ENCODE results near the gene ZFPL1. TPM values are rescaled to one million over a fixed set of nuclear protein-coding genes. Genes with fewer than 3 reads are reported as not detected.

The ZFPL1 gene
- total RNA-seq, 4 donors from 2014 or later = 28.3 to 74.4 (median 49.3) TPM

DNA sequence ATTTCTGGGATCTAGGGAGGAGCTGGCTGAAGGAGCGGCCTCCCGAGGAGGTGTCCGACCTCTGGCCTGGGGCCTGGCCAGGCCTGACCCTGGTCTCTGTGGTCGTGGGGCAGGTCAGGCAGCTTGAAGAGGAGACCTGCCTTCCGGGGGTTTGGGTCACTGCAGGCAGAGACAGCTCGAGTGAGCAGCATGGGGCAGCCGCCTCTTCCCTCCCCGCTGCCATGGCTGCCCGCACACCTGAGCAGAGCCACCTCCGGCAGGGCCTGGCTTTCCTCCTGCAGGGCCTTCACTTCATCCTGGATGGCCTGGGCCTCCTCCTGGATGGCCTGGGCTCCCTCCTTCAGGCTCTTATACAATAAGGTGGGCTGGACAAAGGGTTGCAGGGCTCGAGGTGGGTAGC, 17.7 kb upstream of the ZFPL1 start:
- TF ChIP-seq, protein P1, sequence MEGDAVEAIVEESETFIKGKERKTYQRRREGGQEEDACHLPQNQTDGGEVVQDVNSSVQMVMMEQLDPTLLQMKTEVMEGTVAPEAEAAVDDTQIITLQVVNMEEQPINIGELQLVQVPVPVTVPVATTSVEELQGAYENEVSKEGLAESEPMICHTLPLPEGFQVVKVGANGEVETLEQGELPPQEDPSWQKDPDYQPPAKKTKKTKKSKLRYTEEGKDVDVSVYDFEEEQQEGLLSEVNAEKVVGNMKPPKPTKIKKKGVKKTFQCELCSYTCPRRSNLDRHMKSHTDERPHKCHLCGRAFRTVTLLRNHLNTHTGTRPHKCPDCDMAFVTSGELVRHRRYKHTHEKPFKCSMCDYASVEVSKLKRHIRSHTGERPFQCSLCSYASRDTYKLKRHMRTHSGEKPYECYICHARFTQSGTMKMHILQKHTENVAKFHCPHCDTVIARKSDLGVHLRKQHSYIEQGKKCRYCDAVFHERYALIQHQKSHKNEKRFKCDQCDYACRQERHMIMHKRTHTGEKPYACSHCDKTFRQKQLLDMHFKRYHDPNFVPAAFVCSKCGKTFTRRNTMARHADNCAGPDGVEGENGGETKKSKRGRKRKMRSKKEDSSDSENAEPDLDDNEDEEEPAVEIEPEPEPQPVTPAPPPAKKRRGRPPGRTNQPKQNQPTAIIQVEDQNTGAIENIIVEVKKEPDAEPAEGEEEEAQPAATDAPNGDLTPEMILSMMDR (IDR thresholded peaks at IDR 0.05) = no peak
- TF ChIP-seq POLR2A (IDR thresholded peaks at IDR 0.05) = no peak
- Histone ChIP-seq H3K4me3 (replicated peaks in 1 of 3) (no peak overlapping the region), H3K27me3 (no peaks in the 10 kb centered on the region), H3K27ac (no peak overlapping the region), H3K4me1 (no peaks in the 10 kb centered on the region), H3K36me3 (no peaks in the 10 kb centered on the region), H3K9me3 (no peaks in the 10 kb centered on the region)
- DNase-seq = no peak
- intact Hi-C loops (cut with DNase I) = no loop called here
- WGBS, 2 donors = 65 to 70% methylated on average over 2 to 11 of the region's 11 CpGs

DNA sequence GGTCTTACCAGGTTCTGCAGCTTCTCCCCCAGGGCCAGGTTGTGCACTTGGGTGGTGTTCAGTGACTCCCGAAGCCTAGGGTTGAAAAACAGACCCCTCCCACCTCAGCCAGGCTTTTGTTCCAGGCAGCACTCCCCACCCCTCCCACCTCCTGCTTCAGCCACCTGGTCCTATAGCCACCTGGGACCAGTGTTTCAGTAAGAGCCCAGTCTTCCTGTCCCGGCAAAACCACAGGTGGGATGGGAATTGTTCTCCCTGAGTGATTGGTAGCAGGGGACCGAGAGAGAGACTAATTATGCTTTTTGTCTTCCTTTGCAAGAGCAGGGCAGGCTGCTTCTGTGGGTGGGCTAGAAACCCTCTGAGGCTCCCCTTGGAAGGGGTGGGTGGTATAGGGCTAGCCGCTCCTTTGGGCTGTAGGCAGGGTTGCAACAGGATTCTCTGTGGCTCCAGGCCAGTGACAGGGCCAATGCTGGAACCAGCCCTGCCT, 17.2 kb upstream of the ZFPL1 start:
- WGBS, 2 donors = 73 to 74% methylated on average over 3 to 4 of the region's 4 CpGs
- no peak overlapping the region for H3K4me3 ChIP-seq (replicated peaks in 1 of 3)
- no peaks in the 10 kb centered on the region for H3K4me1 ChIP-seq
- H3K27ac ChIP-seq = no peak overlapping the region
- DNase-seq = no peak
- TF ChIP-seq, protein P1 (IDR thresholded peaks at IDR 0.05) = no peak
- TF ChIP-seq POLR2A (IDR thresholded peaks at IDR 0.05) = no peak
- no peaks in the 10 kb centered on the region for H3K36me3 ChIP-seq
- no peaks in the 10 kb centered on the region for H3K27me3 ChIP-seq
- intact Hi-C loops (cut with DNase I) = no loop called here
- no peaks in the 10 kb centered on the region for H3K9me3 ChIP-seq

DNA sequence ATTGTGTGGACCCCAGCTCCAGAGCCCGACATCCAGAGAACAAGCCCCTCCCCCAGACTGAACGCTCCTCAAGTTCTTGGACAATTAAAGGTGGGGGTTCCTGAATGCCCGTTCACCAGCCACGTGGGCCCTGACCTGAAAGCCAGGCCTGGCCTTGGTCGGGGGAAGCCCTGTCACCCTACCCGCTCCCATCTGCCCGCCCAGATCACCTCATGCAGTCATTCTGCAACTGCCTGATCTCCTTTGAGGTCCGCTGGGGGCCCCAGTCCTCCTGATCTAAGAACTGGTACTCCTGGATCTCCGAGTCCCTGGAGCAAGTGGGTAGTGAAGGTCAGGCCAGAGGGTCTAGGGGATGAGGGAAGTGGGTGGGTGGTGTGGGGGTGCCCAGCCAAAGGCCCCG, 16.6 kb upstream of the ZFPL1 start:
- H3K4me3 ChIP-seq (replicated peaks in 1 of 3) = no peak overlapping the region
- no peaks in the 10 kb centered on the region for H3K9me3 ChIP-seq
- DNase-seq = no peak
- intact Hi-C loops (cut with DNase I) = no loop called here
- H3K36me3 ChIP-seq = no peaks in the 10 kb centered on the region
- TF ChIP-seq POLR2A (IDR thresholded peaks at IDR 0.05) = no peak
- TF ChIP-seq, protein P1 (IDR thresholded peaks at IDR 0.05) = no peak
- H3K4me1 ChIP-seq = no peaks in the 10 kb centered on the region
- H3K27me3 ChIP-seq = no peaks in the 10 kb centered on the region
- no peak overlapping the region for H3K27ac ChIP-seq
- WGBS, 2 donors = 72 to 80% methylated on average over 1 to 10 of the region's 10 CpGs

DNA sequence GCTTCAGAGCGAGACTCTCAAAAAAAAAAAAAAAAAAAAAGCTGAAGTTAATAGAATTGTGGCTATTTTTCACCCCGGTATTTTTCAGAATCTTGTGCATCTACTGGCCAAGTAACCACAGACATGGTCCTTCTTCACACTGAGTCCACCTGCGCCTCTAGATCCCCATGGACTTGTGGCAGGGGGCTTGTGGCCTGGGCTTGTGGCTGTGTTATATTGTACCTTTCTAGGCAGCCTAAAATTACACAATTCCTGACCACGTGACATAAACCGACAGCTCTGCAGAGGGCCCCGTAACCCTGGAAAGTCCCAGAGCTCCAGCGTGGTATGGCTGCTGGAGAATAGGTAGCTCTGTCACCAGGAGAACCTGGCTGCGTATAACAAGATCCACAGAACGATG, 14.8 kb upstream of the ZFPL1 start:
- TF ChIP-seq POLR2A (IDR thresholded peaks at IDR 0.05) = no peak
- TF ChIP-seq, protein P1 (IDR thresholded peaks at IDR 0.05) = no peak
- 46 to 59% methylated on average over 9 of the region's 9 CpGs for WGBS, 2 donors
- intact Hi-C loops (cut with DNase I) = no loop called here
- no peak for DNase-seq
- Histone ChIP-seq H3K27ac (no peak overlapping the region), H3K4me1 (no peaks in the 10 kb centered on the region), H3K4me3 (replicated peaks in 1 of 3) (no peak overlapping the region), H3K27me3 (no peaks in the 10 kb centered on the region), H3K36me3 (no peaks in the 10 kb centered on the region), H3K9me3 (no peaks in the 10 kb centered on the region)

DNA sequence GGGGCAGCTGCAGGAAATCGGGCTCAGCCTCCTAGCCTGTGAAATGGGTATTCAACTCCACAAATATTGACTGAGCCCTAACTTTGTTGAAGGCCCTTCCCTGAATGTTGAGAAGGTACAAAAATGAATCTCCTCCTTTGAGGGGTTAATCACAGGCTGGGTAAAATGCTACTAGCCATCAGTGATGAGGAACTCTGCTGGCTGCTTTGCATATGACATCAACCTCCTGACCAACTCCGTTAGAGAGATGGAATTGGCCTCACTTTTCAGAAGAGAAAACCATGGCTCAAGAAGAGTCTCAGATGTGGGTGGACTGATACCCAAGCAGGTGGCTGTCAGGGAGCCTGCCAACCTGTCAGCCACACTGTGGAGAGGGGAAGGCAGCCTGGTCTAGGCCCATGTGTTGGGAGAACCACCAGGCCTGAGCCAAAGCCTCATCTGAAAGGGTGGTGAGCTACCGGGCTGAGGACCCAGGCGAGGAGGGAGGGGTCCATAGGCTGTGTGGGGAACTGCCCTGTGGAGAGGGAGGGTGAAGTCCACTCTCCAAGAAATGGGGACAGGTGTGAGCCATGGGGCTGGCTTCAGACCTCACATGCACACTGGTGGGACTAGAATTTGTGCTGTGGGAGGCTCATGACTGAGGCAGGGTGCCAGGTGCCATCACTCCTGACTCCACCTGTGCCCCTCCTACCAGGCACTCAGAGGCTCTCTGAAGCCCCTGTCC, 12.0 kb upstream of the ZFPL1 start:
- Histone ChIP-seq H3K27ac (no peak overlapping the region), H3K4me3 (replicated peaks in 1 of 3) (no peak overlapping the region), H3K27me3 (no peaks in the 10 kb centered on the region), H3K4me1 (no peaks in the 10 kb centered on the region), H3K9me3 (no peaks in the 10 kb centered on the region), H3K36me3 (no peaks in the 10 kb centered on the region)
- intact Hi-C loops (cut with DNase I) = no loop called here
- WGBS, 2 donors = 49 to 65% methylated on average over 4 of the region's 4 CpGs
- no peak for DNase-seq
- TF ChIP-seq, protein P1 (IDR thresholded peaks at IDR 0.05) = no peak
- TF ChIP-seq POLR2A (IDR thresholded peaks at IDR 0.05) = no peak
